ENCODE results near the gene NRXN2.
A peak's percentile ranks its signal among the peaks of the same experiment; 100 is the strongest.

Gene NRXN2

DNA sequence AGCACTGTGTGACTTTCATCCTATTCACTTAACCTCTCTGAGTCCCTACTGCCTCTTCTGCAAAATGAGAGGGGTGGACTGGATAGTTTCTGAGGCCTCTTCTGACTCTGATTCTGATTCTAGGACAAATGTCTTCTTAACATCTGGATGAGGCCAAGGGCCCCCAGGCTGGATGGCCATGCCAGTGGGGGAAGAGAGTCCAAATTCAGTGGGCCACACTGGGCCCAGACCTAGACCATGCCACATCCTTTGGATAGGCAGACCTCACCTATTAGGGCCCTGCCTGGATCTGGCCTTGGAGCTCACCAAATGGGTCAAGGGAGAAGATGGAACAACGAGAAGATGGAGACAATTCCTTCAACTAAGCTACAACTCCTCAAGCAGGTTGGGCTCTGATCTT lies 24.6 kb downstream of the NRXN2 start:
- DNase-seq (ENCODE audit: low read depth, low spot score), result no peak

- DNase-seq (ENCODE audit: low read depth, low spot score), result no peak
Measured at GRCh38 chr11:64697663-64698375, 25.2 kb downstream of the NRXN2 start.

- no peak for DNase-seq (ENCODE audit: low read depth, low spot score)
Measured at GRCh38 chr11:64696045-64696444, 27.0 kb downstream of the NRXN2 start.

- no peak for DNase-seq (ENCODE audit: low read depth, low spot score)
Measured at GRCh38 chr11:64695548-64695947, 27.4 kb downstream of the NRXN2 start.

GRCh38 chr11:64694821-64695365 lies 28.1 kb downstream of the NRXN2 start:
- no peak for DNase-seq (ENCODE audit: low read depth, low spot score)

- no peak for DNase-seq (ENCODE audit: low read depth, low spot score)
Measured at GRCh38 chr11:64694026-64694755, 28.8 kb downstream of the NRXN2 start.

- DNase-seq (ENCODE audit: low read depth, low spot score), result no peak
Measured at GRCh38 chr11:64692764-64693331, 30.1 kb downstream of the NRXN2 start.

DNA sequence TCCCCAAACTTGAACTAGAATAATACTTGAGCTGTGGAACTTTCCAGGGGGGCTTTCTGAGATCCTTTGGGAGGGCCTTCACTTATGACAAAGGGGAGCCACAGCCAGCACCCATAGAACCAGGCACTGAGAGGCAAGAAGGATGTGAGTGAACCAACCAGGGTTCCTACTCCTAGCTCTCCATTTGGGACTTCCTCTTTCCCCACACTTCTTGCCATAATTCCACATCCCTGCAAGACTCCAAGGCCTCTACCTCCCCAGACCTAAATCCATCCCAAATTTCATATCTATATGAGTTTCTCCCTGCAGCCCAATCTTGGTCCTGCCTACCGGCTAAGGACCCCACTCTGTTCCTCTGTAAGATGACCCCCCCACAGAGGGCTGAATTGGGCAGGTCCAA lies 31.5 kb downstream of the NRXN2 start:
- no peak for DNase-seq (ENCODE audit: low read depth, low spot score)

DNA sequence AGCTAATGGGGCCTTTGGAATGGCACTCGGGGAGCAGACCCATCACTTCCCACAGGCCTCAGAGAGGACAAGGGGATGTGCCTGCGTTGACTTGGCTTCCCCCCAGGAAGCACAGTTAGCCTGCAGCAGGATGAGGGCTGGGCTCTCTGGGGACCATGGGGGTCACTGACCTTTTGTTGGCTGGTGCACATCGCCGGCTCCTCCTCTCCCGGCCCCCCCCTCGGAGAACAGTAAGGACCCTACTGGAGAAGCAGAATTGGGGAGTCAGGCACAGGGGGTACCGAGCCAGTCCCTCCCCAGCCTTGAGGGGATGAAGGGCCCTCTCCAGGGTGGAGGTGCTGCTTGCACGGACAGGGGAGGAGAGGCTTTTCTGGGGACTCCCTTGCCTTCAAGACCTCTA lies 32.8 kb downstream of the NRXN2 start:
- no peak for DNase-seq (ENCODE audit: low read depth, low spot score)

DNA sequence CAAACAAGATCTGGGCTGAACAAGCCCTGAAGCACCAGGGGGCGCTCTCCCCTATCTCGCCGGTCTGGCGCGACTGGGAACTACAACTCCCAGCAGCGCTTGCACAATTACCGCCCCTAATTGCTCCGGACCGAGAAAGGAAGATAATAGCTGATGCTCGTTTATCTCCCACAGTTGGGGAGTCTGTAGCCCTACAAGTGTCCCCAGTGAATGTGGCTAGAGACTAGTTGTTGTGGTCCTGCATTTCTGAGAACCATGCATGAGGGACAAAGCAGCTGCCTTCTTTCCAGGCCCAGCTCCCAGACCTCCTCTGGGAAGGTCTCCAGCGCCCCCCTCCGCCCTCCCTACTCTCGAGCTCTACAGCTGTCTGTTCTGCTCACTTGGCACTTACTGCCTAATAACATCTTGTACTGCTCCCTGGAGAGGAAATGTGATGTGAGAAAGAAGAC lies 34.4 kb downstream of the NRXN2 start:
- DNase-seq (ENCODE audit: low read depth, low spot score), result peak; percentile 81

- DNase-seq (ENCODE audit: low read depth, low spot score), result no peak
Measured at GRCh38 chr11:64687643-64688533, 35.1 kb downstream of the NRXN2 start.

DNA sequence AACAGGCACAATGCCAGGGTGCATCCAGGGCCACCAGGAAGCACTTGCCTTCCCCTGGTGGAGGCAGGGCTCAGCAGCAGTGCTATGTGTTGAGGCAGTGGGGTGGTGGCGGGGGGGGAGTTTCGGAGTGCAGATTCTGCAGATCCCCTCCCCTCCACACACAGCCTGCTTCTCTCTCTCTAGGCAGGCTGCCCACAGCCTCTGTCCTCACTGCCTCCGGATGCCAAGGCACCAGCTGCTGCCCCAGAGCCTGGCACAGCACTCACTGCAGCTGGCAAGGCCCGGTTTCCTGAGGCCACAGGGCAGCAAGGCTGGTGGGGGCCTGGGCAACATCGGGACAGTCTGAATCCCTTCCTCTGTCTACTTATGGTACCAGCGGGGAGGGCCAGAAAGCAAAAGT lies 35.8 kb downstream of the NRXN2 start:
- no peak for DNase-seq (ENCODE audit: low read depth, low spot score)

DNA sequence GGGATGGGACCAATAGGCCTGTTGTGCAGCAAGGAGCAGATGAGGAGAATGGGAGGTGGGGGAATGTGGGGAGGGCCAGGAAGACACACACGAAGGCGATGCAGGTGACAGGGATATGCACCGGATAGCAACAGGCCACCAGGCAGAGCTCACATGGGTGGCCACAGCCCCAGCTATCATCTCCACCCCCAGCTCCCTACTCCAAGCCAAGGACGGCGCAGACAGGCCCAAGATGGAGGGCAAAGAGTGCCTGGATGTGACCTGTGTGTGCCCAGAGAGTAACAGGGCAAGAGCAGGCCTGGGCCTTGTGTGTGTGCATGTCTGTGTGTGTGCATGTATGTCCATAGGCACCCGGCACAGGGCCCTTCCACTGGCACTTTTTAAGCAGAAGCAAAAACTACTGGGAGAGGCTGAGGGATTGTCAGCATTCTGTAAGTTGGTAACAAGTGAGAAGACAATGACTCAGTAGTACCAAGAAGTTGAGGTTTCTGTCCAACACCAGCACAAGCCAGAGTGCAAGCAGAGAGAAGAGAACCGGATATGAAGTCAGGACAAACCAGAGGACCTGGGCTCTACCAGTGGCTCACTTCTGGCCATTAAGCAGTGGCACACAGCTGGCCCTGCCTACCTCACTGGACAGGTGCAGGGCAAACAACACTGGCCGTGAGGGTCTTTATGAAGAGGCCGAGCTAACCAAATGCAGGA lies 36.4 kb downstream of the NRXN2 start:
- no peak for DNase-seq (ENCODE audit: low read depth, low spot score)

- no peak for DNase-seq (ENCODE audit: low read depth, low spot score)
Measured at GRCh38 chr11:64685536-64685935, 37.5 kb downstream of the NRXN2 start.

DNA sequence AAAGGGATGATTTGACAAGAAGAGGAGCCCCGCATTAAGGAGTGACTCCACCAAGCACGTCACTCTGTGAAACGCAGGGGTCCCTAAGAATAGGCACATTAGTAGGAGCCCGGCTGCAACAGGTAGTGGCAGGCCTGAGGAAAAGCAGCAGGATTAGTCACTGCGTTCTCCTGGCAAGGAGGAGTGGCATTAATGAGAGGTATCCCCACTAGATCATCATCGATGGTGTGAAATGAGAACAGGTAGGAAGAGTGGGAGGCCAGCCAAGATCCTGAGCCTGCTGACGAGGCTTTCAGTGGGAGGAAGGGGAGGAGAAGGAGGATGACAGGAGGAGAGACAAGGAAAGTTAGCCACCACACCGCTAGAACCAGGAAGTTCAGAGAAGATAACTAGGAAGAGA lies 38.6 kb downstream of the NRXN2 start:
- no peak for DNase-seq (ENCODE audit: low read depth, low spot score)

DNA sequence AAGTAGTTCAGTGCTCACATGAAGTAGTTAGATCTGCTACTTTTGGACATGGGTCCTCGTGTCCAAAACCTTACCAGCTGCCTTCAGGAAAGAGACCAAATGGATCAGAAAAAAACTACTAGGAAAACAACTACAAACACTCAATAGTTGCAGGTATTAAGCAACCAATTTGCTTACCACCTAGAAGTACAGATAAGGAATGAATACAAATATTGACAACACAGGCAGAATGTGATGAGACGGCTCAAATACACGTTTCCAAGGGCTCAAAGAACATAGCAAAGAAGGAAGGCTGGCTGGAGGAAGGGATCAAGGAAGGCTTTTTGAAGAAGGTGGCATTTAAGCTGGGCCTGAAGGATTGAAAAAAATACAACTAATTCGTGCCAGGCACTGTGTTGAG lies 41.8 kb downstream of the NRXN2 start:
- no peak for DNase-seq (ENCODE audit: low read depth, low spot score)

DNA sequence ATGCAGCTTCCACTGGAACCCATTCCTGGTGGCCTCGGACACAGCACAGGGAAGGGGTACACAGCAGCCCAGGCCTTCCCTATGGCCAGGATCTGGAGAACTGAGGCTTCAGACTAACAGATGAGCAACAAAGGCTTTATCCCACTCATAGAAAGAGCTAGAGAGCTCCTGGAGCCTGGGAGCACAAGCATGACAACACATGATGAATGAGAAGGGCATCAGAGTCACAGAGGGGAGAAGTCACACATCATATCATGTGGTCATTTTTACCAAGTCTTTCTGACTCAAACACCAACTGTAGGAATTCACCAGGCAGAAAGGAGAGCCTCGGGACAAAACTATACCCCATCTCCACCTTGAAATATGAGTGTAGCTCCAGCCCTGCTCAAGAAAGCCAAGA lies 43.2 kb downstream of the NRXN2 start:
- DNase-seq (ENCODE audit: low read depth, low spot score), result no peak

GRCh38 chr11:64677441-64678023 lies 45.5 kb downstream of the NRXN2 start:
- no peak for DNase-seq (ENCODE audit: low read depth, low spot score)

- no peak for DNase-seq (ENCODE audit: low read depth, low spot score)
Measured at GRCh38 chr11:64676261-64676615, 46.8 kb downstream of the NRXN2 start.

DNA sequence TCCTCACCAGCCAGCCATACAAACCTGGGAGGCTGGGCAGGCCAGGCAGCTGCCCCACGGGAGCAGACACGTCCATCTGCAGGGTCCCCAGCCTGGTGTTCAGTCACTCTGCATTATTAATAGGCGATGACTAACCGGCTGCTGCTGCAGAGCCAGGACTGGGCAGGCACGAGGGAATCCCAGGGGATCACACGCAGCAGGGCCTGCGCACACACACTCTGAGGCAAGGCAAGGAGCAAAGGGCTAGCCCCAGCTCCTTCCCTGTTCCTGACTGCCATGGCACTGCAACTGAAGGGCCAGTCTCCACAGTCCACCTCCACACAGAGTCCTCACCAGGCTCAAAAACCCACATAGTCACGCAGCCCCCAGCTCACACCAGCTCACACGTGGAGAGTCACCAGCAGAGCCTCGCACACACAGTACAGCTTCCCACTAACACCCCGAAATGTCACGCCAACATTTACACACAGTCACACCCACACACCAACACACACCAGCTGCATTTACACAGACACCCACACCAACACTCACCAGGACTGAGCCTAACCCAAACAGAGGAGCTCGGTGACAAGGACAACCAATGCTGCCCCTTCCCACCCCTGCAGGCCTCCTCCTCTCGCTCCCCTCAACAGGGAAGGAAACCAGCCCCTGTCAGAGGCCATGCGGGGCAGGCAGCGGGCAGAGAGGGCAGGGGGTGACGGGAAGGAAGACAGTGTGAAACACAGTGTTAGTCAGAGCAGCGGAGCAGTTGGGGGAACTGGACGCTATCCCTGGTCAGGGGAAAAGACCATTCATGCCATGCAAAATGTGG lies 47.3 kb downstream of the NRXN2 start:
- DNase-seq (ENCODE audit: low read depth, low spot score), result no peak

All from smooth muscle cell of the brain vasculature (primary cell).